Measurements from ENCODE around the gene P2RY1.
"Not testable (repeated sequence)": the region's sequence is repeated elsewhere in the genome, so short reads cannot be mapped to it uniquely, and the experiment has no call there.

P2RY1 gene

DNA sequence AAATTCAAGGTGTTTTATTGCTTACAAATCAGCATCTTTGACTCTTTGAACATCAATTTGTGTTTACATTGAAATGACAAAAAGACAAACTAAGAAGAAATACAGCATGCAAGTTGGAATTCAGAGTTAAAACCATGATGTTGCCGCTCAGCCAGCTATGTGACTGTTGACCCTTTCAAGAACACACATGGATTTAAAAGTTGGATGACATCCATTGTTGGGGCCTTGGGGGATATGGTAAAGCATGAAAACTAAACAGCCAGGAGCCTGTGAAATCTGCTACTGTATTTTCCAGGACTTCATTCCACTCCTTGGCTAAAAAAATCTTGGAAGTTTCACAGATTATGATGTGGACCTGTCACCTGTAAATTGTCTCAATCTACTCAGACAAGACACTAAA is 4.6 kb downstream of the P2RY1 start:
- DNase-seq: no peak

DNA sequence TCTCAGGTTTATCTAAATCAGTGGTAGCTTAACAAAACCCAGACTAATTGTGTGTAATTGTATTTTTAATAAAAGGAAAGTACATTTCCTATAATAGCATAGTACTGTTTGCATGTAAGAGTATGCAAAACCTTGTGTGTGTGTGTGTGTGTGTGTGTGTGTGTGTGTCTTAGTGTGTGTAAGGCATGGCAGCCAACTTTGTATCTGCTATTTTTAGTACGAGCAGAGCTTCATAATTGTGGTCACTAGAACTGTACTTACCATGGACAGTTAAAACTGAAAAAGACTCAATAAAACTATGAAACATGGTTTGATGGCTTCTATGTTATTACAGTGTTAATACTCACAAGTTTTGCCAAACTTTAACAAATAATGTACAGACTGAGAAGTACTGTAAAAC is 6.2 kb downstream of the P2RY1 start:
- no peak for DNase-seq

DNA sequence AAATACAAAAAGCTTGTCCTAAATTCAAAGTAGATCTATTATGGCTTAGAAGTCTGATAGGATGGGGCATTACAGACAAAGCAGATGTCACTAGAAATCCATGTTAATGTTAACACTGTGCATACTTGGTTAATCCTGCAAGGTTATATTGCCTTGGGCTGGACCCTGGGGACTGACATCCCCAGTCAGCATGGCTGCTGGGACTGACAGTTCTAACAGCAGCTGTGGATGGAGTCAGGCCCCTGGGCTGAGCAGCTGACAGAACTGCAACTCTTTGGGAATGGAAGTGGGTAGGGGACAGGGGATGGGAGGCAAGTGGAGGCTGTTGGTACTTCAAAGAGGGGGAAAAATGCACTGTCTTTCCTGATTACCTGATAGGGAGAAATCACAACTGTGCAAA is 7.5 kb downstream of the P2RY1 start:
- DNase-seq: no peak

DNA sequence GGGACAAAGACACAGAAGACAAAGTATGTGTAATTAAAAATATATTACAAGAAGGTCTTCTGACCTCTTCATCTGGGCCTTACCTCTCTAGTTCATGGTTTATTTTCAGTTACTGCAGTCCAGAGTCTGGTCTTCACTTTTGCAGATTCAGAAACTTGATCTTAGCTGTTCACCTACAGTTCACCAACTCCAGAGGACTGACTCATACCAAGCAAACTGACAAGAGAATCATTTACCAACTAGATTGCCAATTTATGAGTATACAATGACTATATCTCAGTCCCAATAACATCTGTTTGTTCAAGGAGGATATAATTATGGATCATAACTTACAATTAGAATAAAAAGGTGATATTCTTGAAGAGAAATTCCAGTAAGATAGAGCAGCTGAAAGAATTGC is 9.0 kb downstream of the P2RY1 start:
- DNase-seq: no peak

DNA sequence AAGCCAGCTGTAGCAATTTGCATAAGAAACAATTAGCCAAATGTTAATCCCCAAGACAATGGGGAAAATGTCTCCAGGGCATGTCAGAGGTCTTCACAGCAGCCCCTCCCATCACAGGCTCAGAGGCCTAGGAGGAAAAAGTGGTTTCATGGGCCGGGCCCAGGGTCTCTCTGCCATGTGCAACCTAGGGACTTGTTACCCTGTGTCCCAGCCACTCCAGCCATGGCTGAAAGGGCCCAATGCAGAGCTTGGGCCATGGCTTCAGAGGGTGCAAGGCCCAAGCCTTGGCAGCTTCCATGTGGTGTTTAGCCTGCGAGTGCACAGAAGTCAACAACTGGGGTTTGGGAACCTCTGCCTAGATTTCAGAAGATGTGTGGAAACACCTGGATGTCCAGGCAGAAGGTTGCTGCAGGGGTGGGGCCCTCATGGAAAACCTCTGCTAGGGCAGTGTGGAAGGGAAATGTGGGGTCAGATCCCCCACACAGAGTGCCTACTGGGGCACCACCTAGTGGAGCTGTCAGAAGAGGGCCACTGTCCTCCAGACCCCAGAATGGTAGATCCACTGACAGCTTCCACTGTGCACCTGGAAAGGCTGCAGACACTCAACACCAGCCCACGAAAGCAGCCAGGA is 11.8 kb downstream of the P2RY1 start:
- DNase-seq: not testable (repeated sequence)

DNA sequence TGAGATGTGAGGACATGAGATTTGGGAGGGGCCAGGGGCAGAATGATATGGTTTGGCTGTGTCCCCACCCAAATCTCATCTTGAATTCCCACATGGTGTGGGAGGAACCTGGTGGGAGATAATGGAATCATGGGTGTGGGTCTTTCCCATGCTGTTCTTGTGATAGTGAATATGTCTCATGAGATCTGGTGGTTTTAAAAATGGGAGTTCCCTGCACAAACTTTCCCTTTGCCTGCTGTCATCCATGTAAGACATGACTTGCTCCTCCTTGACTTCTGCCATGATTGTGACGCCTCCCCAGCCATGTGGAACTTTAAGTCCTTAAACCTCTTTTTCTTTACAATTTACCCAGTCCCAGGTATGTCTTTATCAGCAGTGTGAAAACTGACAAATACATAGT is 12.7 kb downstream of the P2RY1 start:
- not testable (repeated sequence) for DNase-seq

DNA sequence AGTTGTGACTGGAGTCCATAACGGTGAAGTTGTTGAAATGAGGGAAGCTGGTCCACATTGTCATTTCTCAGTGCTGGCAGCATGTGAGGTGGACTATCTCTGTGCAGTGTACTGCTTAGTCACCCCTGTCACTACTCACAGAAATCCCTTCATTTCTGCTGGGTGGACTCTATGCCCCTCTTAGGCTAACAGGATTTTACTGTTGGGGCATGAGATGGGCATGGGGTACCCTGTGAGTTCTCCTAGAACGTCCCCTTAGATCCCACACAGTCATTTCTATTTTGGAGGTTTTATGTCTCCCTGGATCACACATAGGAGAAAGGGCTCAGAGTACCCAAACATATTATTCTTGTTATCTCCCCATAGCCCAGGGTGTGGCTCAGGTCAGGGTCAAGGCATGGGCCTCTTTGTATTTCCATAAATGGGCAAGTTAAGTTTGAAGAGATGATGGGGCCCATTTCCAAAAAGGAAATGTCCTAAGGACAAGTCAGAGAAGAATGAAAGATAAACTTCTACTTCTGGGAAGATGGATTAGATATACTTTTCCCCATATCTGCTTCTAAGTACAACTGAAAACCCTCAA is 15.2 kb downstream of the P2RY1 start:
- DNase-seq: no peak

DNA sequence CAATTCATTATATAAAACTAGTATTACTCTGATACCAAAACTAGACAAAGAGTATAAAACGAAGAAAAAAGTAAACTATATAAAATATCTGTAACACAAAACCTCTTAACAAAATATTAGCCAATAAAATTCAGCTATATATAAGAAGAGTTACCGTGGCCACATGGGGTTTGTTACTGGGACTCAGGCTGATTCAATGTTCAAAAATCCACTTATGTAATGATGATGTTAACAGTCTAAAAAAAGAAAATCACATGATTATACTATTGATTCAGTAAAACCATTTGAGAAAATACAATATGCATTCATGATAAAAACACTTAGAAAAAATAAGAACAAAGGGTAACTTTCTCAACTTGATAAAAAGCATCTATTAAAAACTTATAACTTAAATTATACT is 18.3 kb downstream of the P2RY1 start:
- DNase-seq: no peak

DNA sequence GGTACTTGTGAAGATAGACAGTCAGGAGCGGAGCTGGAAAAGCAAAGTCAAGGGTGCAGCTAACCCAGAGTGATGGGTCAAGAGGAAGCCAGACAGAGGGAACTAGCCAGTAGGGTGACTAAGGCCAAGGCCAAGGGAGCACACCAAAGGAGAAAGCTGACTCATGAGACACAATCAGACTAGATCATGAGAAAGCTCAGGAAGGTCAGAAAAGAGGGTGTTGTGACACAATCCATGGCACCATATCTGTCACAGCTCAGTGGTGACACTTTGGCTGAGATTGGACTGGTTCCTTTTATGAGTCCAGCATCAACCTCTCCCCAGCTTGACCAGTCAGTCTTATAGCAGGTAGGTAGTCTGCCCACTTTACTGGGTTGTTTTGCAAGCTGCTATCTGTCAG is 22.2 kb downstream of the P2RY1 start:
- DNase-seq: no peak

DNA sequence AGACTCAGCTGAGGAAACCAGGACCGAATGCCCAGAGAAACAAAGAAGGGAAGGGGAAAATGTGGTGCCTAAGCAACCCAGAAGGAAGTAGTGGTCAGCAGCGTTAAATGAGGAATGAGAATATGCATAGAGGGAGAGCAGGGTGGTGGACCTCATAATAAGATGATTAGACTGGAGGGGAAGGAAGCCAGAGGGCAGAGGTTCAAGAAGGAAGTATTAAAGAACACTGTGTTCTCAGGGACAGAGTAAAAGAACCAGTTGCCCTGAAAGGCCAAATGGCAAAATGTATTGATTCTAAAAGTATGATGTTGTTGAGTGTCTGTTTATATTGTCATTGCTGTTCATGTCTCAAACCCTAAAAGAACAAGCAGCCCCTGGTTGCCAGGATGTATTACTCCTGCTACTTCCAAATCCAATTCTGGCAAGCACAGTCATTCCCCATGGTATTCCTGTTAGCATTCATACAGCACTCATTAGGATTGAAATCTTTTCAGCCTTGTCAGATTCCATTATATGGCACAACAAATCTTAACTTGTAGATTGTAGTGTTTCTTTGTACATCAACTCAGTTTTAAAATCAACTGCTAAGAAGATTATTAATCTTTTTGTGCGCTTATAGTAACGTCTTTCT is 23.4 kb downstream of the P2RY1 start:
- no peak for DNase-seq

DNA sequence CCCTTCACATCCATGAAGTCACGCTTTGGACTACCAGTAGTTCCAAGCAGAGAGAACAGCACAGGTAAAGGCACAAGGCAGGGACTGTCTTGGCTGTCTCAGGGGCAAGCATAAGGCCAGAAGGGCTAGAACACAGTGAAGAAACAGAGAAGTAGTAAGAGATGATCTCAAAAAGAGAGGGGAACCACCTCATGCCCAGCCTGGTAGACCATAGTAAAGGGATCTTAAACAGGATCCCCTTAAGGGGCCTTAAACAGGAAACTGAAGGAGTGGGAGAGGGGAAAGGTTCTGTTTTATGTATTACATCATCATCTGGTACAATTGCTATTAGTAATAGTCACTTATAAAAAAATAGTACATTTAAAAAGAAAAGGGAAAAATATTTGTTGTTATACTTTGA is 25.8 kb downstream of the P2RY1 start:
- no peak for DNase-seq

DNA sequence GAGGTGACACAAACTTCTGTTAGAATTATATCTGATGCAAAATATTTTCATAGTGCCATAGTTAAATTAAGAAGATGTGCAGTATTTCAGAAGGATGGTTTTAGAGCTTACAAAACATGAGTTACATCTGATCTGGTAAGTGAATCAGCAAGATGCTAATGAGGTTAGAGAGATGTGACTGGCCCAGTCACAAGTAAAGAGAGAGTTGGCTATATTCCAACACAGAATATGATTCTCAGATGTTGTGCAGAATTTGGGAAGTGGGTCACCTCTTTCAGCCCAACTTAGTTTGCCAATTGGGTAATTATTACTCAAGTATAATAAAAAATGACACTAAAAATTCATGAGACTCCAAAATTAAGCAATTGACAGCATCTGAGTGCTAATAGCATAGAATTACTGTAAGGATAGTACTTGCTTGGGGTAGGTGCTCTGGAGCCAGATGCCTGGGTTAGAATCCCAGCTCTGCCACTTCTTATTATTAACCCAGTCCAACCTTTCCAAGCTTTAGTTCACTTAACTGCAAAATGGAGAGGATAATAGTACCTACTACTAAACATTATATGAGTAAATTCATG is 30.8 kb downstream of the P2RY1 start:
- no peak for DNase-seq

DNA sequence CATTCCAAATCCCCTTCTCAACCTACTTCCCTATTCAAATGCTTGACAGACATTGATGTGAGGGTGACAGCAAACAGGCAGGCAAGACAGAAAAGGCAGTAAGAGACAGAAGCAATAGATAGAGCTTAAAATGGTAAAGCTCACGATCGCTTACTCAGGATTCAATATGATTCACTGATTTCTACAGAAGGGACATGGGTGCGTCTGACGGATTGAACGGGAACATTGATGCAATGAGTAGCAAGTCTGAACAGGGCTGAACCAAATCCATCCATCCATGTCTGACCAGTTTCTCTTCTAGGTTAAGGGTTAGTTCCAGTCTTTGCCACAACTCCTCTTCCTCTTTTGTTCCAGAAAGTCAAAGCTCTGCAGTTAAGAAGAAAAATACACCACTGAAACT is 35.1 kb downstream of the P2RY1 start:
- DNase-seq: no peak

DNA sequence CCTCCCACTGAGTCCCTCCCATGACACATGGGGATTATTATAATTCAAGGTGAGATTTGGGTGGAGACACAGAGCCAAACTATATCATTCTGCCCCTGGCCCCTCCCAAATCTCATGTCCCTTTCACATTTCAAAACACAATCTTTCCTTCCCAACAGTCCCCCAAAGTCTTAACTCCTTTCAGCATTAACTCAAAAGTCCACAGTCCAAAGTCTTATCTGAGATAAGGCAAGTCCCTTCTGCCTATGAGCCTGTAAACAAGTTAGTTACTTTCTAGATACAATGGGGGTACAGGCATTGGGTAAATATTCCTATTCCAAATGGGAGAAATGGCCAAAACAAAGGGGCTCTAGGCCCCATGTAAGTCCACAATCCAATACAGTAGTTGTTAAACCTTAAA is 38.4 kb downstream of the P2RY1 start:
- DNase-seq: not testable (repeated sequence)

DNA sequence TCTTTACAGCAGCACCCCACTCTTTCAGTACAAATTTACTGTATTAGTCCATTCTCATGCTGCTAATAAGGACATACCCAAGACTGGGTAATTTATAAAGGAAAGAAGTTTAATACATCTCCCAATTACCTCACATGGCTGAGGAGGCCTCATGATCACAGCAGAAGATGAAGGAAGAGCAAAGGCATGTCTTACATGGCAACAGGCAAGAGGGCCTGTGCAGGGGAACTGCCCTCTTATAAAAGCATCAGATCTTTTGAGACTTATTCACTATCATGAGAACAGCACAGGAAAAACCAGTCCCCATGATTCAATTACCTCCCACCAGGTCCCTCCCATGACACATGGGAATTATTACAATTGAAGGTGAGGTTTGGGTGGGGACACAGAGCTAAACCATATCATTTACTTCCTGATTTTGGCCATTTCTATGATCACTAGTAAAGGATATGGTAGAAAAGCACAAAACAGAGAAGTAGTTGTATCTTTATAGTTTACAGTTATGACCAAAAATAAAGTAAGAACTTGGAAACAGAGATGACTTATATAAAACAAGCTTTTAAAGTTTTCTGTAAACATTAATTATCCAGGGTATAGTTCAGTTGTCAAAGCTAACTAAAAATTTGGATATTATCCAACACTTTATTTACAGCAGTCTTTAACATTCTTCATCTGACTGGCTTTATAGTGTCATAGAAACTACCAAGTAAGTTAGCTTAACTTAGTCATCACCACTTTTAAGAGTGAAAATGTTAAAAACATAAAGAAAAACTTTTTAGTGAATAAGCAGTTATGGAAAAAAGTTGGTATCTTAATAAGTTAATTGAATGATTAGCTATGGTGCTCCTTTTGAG is 40.2 kb downstream of the P2RY1 start:
- DNase-seq: no peak

DNA sequence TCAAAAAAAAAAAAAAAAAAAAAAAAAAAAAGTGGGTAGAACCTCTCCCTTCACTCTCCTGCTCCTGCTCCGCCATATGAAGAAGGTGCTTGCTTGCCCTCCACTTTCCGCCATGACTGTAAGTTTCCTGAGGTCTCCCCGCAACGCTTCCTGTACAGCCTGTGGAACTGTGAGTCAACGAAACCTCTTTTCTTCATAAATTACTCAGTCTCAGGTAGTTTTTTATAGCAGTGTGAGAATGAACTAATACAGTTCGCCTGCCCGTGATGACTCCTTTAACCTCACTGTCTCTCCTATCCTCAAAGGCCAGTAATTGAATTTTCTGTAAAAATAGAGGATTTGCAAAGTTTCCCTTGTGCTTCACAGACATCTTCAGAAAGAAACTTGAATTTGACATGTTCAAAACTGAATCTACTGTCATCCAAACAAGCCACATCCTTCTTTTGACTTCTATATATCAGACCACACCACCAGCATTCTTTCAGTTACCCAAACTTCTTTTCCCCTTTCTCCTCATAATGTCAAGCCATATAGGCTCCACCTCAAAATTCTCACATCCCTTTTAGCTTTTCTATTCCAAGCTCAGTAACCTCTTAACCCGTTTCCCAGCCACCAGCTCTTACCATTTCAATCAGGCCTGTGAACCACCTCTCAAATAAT is 44.3 kb downstream of the P2RY1 start:
- DNase-seq: no peak

DNA sequence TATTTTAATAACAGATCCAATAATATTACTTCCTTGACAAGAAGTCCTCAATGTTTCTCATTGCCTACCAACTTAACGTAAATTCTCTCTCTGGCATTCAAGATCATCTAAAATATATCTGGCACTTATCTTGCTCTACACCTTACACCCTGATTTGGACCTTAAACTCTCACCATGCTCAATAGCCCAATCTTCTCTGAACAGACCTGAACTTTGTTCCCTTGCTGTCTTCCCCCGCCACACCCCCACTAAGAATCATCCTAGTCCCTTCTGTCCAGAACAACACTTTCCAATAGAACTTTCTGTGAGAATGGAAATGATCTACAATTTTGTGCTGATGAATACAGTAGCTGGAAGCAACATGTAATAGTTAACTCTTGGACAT is 44.9 kb downstream of the P2RY1 start:
- no peak for DNase-seq

DNA sequence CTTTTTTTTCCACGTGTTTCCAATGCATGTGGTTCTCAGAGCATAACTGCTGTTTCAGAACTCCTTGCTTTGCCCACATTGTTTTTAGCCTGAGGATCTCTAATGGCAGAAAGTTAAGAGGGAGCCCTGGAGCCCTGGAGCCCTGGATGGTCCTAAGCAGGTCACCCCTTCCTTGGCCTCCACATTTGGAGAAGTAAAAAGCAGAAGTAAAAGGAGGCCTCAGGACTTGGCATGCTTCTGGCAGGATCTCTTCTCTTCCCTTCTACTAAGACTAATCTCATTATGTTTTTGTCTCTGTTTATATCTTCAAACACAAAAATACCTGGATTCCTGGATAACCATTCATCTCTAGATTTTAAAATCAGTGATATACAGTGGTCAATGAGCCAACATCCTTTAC is 50.1 kb downstream of the P2RY1 start:
- no peak for DNase-seq
